A549 (cell line): ENCODE data around the gene IFI44. TPM values are rescaled to one million over a fixed set of nuclear protein-coding genes. Genes with fewer than 3 reads are reported as not detected.

ENCODE experiments used
- ATAC-seq, 2 experiments: fragments of 200-7000 bp in 1 of 2; fragments of >200 bp in 1 of 2; cut with Nextera tagmentation in 1 of 2; cut with Tn5 transposase in 1 of 2; 3 replicates each; pipeline versions ENCODE4 v1.8.0 to v1.9.1; 2018 to 2020; ENCODE audit warnings: mild to moderate bottlenecking in 1 of 2, moderate library complexity in 1 of 2
- CTCF ChIA-PET: fragments of 300-600 bp; sonication (Branson Sonifier 250); formaldehyde crosslinking; extraction: SDS; loops from one replicate; lab custom pipeline; 2021; ENCODE audit warnings: antibody characterized with exemption, inconsistent platforms; lab: Yijun Ruan, JAX
- POLR2A ChIA-PET: fragments of 350-600 bp; formaldehyde crosslinking; extraction: SDS; loops from one replicate; lab custom pipeline; 2021; ENCODE audit warnings: antibody characterized with exemption, inconsistent platforms; lab: Yijun Ruan, JAX
- DNase-seq, 2 experiments: peaks; one replicate each; pipeline versions ENCODE4 v3.0.0 to v3.0.0-alpha.2; 2011 to 2016; ENCODE audit warnings: low read depth in 1 of 2, low spot score in 1 of 2
- FAIRE-seq: peaks from 2 replicates; lab custom pipeline; 2011; peaks lifted over from hg19 to GRCh38; lab: Jason Lieb, UNC
- H3K27ac ChIP-seq, 2 experiments: fragments of >200 bp; sonication (Bioruptor Twin); formaldehyde crosslinking; 3 replicates each; pipeline ENCODE4 v1.5.1; 2016 to 2017
- H3K4me1 ChIP-seq: fragments of >200 bp; sonication (Bioruptor Twin); formaldehyde crosslinking; 3 replicates; pipeline ENCODE4 v1.6.1; 2016
- H3K4me2 ChIP-seq: fragments of >200 bp; sonication (Bioruptor Twin); formaldehyde crosslinking; 3 replicates; pipeline ENCODE4 v1.6.1; 2016
- H3K4me3 ChIP-seq: fragments of >200 bp; sonication (Bioruptor Twin); formaldehyde crosslinking; 3 replicates; pipeline ENCODE4 v1.5.1; 2016
- H3K9me3 ChIP-seq: fragments of >200 bp; sonication (Bioruptor Twin); formaldehyde crosslinking; 3 replicates; pipeline ENCODE4 v1.6.1; 2016
- BCL3 ChIP-seq: fragments of >200 bp; sonication (Bioruptor Twin); formaldehyde crosslinking; IDR thresholded peaks from 3 replicates; pipeline ENCODE4 v1.6.1; 2016
- CBX8 ChIP-seq: fragments of 200-600 bp; sonication (generic); IDR thresholded peaks from 2 replicates; pipeline ENCODE4 v1.6.1; 2016
- CEBPB ChIP-seq, 2 experiments: fragments of >200 bp in 1 of 2; sonication (Bioruptor Twin) in 1 of 2; formaldehyde crosslinking in 1 of 2; IDR thresholded peaks; 2 replicates each; pipeline ENCODE4 v1.6.1; 2012 to 2016
- CHD4 ChIP-seq: fragments of 200-600 bp; sonication (generic); IDR thresholded peaks from 2 replicates; pipeline ENCODE4 v1.6.1; 2016; ENCODE audit warnings: antibody characterized with exemption, mild to moderate bottlenecking, borderline replicate concordance
- CTCF ChIP-seq: fragments of >200 bp; sonication (Bioruptor Twin); formaldehyde crosslinking; IDR thresholded peaks from 3 replicates; pipeline ENCODE4 v1.5.1; 2016
- EHF ChIP-seq: fragments of 250-450 bp; sonication (Bioruptor Pico); IDR thresholded peaks from 2 replicates; pipeline ENCODE4 v1.5.0; 2020; ENCODE audit warnings: mild to moderate bottlenecking
- EHMT2 ChIP-seq: fragments of 200-600 bp; sonication (generic); IDR thresholded peaks from 2 replicates; pipeline ENCODE4 v1.6.1; 2016; ENCODE audit warnings: antibody characterized with exemption, low read depth, mild to moderate bottlenecking, moderate library complexity
- FOSL2 ChIP-seq, 2 experiments: fragments of 450-650 bp in 1 of 2; fragments of >200 bp in 1 of 2; sonication (Bioruptor Twin) in 1 of 2; formaldehyde crosslinking; IDR thresholded peaks; 2 replicates each; pipeline versions ENCODE4 v1.5.0 to v1.6.1; 2016 to 2020; ENCODE audit warnings: mild to moderate bottlenecking in 1 of 2, moderate library complexity in 1 of 2
- FOXS1 ChIP-seq: fragments of 250-450 bp; sonication (Bioruptor Pico); IDR thresholded peaks from 2 replicates; pipeline ENCODE4 v1.5.0; 2020; ENCODE audit warnings: mild to moderate bottlenecking, moderate library complexity
- GATA3 ChIP-seq: IDR thresholded peaks from 2 replicates; pipeline ENCODE4 v1.6.1; 2012; ENCODE audit warnings: borderline replicate concordance
- HDAC2 ChIP-seq: fragments of 200-600 bp; sonication (generic); IDR thresholded peaks from 2 replicates; pipeline ENCODE4 v1.6.1; 2016
- HEYL ChIP-seq: fragments of 250-450 bp; sonication (Bioruptor Pico); IDR thresholded peaks from 2 replicates; pipeline ENCODE4 v1.8.0; 2021; ENCODE audit warnings: mild to moderate bottlenecking, moderate library complexity
- HOXA7 ChIP-seq: fragments of 250-450 bp; sonication (Bioruptor Pico); IDR thresholded peaks from 2 replicates; pipeline ENCODE4 v1.5.0; 2020; ENCODE audit warnings: mild to moderate bottlenecking, moderate library complexity
- JUN ChIP-seq, 2 experiments: fragments of >200 bp; sonication (Bioruptor Twin); formaldehyde crosslinking; IDR thresholded peaks; 2 replicates in 1 of 2; 3 replicates in 1 of 2; pipeline ENCODE4 v1.6.1; 2016 to 2017
- JUNB ChIP-seq: fragments of >200 bp; sonication (Bioruptor Twin); formaldehyde crosslinking; IDR thresholded peaks from 2 replicates; pipeline ENCODE4 v1.6.1; 2016
- KDM1A ChIP-seq: fragments of 200-600 bp; sonication (generic); IDR thresholded peaks from 2 replicates; pipeline ENCODE4 v1.6.1; 2016; ENCODE audit warnings: low read depth, mild to moderate bottlenecking
- KDM5A ChIP-seq: fragments of 200-600 bp; sonication (generic); IDR thresholded peaks from 2 replicates; pipeline ENCODE4 v1.6.1; 2016; ENCODE audit warnings: antibody characterized with exemption, mild to moderate bottlenecking
- MAFK ChIP-seq: fragments of 450-650 bp; IDR thresholded peaks from 2 replicates; pipeline ENCODE4 v1.6.1; 2014; ENCODE audit not compliant: partially characterized antibody
- POLR2A ChIP-seq: IDR thresholded peaks from 2 replicates; pipeline ENCODE4 v1.6.1; 2012; ENCODE audit warnings: mild to moderate bottlenecking, low read length
- RCOR1 ChIP-seq: fragments of 150-350 bp; IDR thresholded peaks from 2 replicates; pipeline ENCODE4 v1.6.1; 2014; ENCODE audit warnings: antibody characterized with exemption, low read length, low read depth
- RNF2 ChIP-seq: fragments of 200-600 bp; sonication (generic); IDR thresholded peaks from 2 replicates; pipeline ENCODE4 v1.6.1; 2016; ENCODE audit warnings: low read depth, mild to moderate bottlenecking, antibody characterized with exemption, moderate library complexity, borderline replicate concordance
- SREBF2 ChIP-seq: fragments of 450-650 bp; IDR thresholded peaks from 2 replicates; pipeline ENCODE4 v1.6.1; 2014; ENCODE audit warnings: mild to moderate bottlenecking, moderate library complexity
- TP53 ChIP-seq: fragments of 250-450 bp; sonication (Bioruptor Pico); IDR thresholded peaks from 2 replicates; pipeline ENCODE4 v1.5.0; 2021; ENCODE audit warnings: mild to moderate bottlenecking, moderate library complexity
- WGBS: methylation state at CpG from one replicate; pipeline ENCODE4 v1.1.6; 2017; ENCODE audit errors: missing lambda C conversion rate; 5-methylcytosine and 5-hydroxymethylcytosine counted together
- polyA plus RNA-seq, 4 experiments: library from polyadenylated mRNA; depleted of rRNA in 3 of 4; stranded (reverse); fragments of >200 nt; fragmentation: RNase III in 1 of 4; extraction: RNeasy Plus Mini Kit Qiagen cat#74134 plus additional on column Dnase treatment in 1 of 4; gene quantifications; 2 replicates in 3 of 4; 3 replicates in 1 of 4; pipeline ENCODE4 v1.2.3, GENCODE V29; 2011 to 2017
- TF ChIP-seq, protein P1 (sequence below): fragments of >200 bp; sonication (Bioruptor Twin); formaldehyde crosslinking; IDR thresholded peaks from 2 replicates; pipeline ENCODE4 v1.6.1; 2016
- TF ChIP-seq, protein P2 (sequence below): fragments of 450-650 bp; IDR thresholded peaks from 2 replicates; pipeline ENCODE4 v1.6.1; 2014; ENCODE audit warnings: antibody characterized with exemption

The IFI44 gene
- polyA plus RNA-seq, 2 of the 4 experiments (the other 2 are of a cell fraction): 0.05 to 0.44 TPM

DNA sequence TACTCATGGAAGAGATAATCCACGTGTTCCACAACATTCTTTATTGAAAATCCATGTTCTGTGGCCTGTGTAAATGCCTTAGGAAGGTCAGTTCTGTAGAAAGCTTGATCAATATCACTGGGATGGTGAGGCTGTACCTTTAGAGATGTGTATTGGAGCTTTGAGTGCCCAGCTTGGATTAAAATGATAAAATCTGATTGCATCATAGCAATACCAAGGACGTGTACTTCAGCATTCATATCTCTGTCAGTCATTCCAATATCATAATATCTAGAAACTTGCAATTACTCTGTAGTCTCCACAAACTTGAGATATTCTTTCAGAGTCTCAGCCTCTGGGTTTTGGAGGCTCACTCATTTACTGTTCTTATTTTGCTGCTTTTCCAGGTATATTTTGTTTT lies 31.6 kb downstream of the IFI44 start:
- CTCF ChIA-PET: interaction anchor here (1.2 kb wide), 1 partner anchor 8 kb away, joined by 3 read pairs; no protein-coding TSS in a partner anchor
- Histone ChIP-seq H3K4me1 (no peaks in the 10 kb centered on the region), H3K27ac (no peak overlapping the region), H3K4me2 (no peak overlapping the region), H3K9me3 (no peaks in the 10 kb centered on the region), H3K4me3 (no peak overlapping the region)
- no peak for ATAC-seq
- TF ChIP-seq, protein P1, sequence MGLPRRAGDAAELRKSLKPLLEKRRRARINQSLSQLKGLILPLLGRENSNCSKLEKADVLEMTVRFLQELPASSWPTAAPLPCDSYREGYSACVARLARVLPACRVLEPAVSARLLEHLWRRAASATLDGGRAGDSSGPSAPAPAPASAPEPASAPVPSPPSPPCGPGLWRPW: no peak
- TF ChIP-seq, protein P2, sequence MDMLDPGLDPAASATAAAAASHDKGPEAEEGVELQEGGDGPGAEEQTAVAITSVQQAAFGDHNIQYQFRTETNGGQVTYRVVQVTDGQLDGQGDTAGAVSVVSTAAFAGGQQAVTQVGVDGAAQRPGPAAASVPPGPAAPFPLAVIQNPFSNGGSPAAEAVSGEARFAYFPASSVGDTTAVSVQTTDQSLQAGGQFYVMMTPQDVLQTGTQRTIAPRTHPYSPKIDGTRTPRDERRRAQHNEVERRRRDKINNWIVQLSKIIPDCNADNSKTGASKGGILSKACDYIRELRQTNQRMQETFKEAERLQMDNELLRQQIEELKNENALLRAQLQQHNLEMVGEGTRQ: no peak
- TF ChIP-seq BCL3 (no peak), HOXA7 (CRISPR knock-in tag) (no peak), CEBPB (IDR thresholded peaks at IDR 0.05) (no peak)
- WGBS: 41% methylated on average over 2 of the region's 2 CpGs
- no peak for DNase-seq
- FAIRE-seq: no peak
- POLR2A ChIA-PET: no interaction called here

GRCh38 chr1:78682496-78682895 lies 32.9 kb downstream of the IFI44 start:
- CTCF ChIA-PET: interaction anchor here (1.2 to 1.9 kb wide), 2 partner anchors 9 to 65 kb away, joined by 3 to 4 read pairs; no protein-coding TSS in a partner anchor
- POLR2A ChIA-PET: no interaction called here
- Histone ChIP-seq H3K4me3 (no peak overlapping the region), H3K4me2 (no peak overlapping the region)
- no peak for FAIRE-seq
- no peak for ATAC-seq
- no peak for TF ChIP-seq FOXS1 (CRISPR knock-in tag)
- TF ChIP-seq CTCF: no peak
- TF ChIP-seq KDM1A: no peak
- no peak for TF ChIP-seq CHD4
- TF ChIP-seq CBX8: no peak
- TF ChIP-seq, all 56 proteins: peak for 0
- H3K27ac ChIP-seq: no peak overlapping the region
- DNase-seq: no peak
- peaks cover 5% of the 10 kb centered on the region; the same call in 1 of the 3 replicates for H3K4me1 ChIP-seq
- 25% methylated on average over 3 of the region's 3 CpGs for WGBS
- H3K9me3 ChIP-seq: no peaks in the 10 kb centered on the region

- H3K4me2 ChIP-seq: no peak overlapping the region
- H3K4me1 ChIP-seq: peaks cover 6% of the 10 kb centered on the region; the same call in 1 of the 3 replicates
- TF ChIP-seq HEYL (CRISPR knock-in tag) (no peak), TP53 (CRISPR knock-in tag) (no peak), KDM5A (no peak), POLR2A (no peak), SREBF2 (no peak), JUNB (no peak), JUN (IDR thresholded peaks at IDR 0.05) (no peak), FOXS1 (CRISPR knock-in tag) (no peak), EHF (CRISPR knock-in tag) (no peak), HDAC2 (no peak), EHMT2 (no peak), CBX8 (no peak), RNF2 (no peak), RCOR1 (no peak), MAFK (no peak), KDM1A (no peak), GATA3 (no peak), FOSL2 (IDR thresholded peaks at IDR 0.05) (no peak), FOSL2 (CRISPR knock-in tag; IDR thresholded peaks at IDR 0.05) (no peak)
- TF ChIP-seq, protein P2: no peak
- WGBS: 8% methylated on average over 2 of the region's 2 CpGs
- DNase-seq (no peak), ATAC-seq (no peak), FAIRE-seq (no peak)
- H3K9me3 ChIP-seq: no peaks in the 10 kb centered on the region
- ChIA-PET CTCF (interaction anchor here (1.9 kb wide), 1 partner anchor 66 kb away, joined by 4 read pairs; no protein-coding TSS in a partner anchor), POLR2A (no interaction called here)
- H3K27ac ChIP-seq: no peak overlapping the region
- no peak overlapping the region for H3K4me3 ChIP-seq
Measured at GRCh38 chr1:78683079-78683478, 33.4 kb downstream of the IFI44 start.
